GM10248 (cell line): ENCODE results near the gene MROH7.

Source experiments
- CTCF ChIA-PET: fragments of 300-600 bp; sonication (Branson Sonifier 250); formaldehyde crosslinking; extraction: SDS; loops from one replicate; lab custom pipeline; 2021; ENCODE audit warnings: antibody characterized with exemption; lab: Yijun Ruan, JAX
- POLR2A ChIA-PET: fragments of 350-650 bp; sonication (Branson Sonifier 250); formaldehyde crosslinking; extraction: SDS; loops from one replicate; lab custom pipeline; 2020; ENCODE audit warnings: antibody characterized with exemption; lab: Yijun Ruan, JAX
- DNase-seq: peaks from one replicate; pipeline ENCODE4 v3.0.0; 2012; ENCODE audit errors: extremely low spot score
- TF ChIP-seq, protein P1 (sequence below): IDR thresholded peaks from 2 replicates; pipeline ENCODE4 v1.5.1; 2012; ENCODE audit warnings: mild to moderate bottlenecking, low read depth; ENCODE audit errors: extremely low read depth, missing control alignments, control extremely low read depth

MROH7 gene

DNA sequence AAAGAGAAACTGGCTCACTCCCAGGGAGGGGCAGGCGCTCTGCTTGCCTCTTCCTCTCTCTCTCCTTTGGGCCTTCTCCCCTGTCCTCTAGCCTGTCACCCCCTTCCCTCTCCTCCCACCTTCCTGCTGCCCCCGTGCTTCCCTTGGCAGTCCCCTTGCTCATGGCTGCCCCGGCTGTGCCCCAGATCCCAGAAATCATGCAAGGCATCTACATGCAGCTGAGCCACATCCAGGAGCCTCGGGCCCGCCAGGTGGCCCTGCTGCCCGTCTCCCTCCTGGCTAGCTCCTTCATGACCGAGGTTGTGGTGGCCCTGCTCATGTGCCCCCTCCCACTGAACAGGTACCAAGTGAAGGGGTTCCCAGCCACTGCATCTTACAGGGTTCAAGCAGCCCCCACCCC lies 38.1 kb downstream of the MROH7 start:
- ChIA-PET CTCF (interaction anchor here (0.9 to 2.6 kb wide), 5 partner anchors 12 to 130 kb away, joined by 3 to 11 read pairs (median 6); partner anchors contain the start of gene TTC22), POLR2A (no interaction called here)
- TF ChIP-seq, protein P1, sequence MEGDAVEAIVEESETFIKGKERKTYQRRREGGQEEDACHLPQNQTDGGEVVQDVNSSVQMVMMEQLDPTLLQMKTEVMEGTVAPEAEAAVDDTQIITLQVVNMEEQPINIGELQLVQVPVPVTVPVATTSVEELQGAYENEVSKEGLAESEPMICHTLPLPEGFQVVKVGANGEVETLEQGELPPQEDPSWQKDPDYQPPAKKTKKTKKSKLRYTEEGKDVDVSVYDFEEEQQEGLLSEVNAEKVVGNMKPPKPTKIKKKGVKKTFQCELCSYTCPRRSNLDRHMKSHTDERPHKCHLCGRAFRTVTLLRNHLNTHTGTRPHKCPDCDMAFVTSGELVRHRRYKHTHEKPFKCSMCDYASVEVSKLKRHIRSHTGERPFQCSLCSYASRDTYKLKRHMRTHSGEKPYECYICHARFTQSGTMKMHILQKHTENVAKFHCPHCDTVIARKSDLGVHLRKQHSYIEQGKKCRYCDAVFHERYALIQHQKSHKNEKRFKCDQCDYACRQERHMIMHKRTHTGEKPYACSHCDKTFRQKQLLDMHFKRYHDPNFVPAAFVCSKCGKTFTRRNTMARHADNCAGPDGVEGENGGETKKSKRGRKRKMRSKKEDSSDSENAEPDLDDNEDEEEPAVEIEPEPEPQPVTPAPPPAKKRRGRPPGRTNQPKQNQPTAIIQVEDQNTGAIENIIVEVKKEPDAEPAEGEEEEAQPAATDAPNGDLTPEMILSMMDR, result no peak
- no peak for DNase-seq

DNA sequence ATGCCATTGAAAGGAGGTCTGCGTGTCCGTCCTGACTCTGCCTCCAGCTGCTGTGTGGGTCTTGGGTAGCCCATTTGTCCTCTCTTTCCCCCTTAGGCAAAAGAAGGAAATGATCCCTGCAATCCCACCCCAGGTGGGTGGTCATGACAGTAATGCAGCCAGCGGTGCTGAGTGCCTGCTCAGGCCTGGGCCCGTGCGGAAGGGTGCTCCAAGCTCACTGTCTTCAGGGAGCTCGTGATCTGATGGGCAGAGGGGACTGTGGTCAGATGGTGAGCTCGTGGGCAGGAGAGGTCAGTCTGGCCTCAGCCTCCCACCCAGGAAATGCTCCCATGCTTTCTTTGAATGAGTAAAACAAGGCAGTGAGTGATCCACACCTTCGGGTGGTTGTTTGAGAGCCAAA lies 38.8 kb downstream of the MROH7 start:
- TF ChIP-seq, protein P1, result no peak
- DNase-seq, result no peak
- ChIA-PET CTCF (interaction anchor here (1.4 to 2.6 kb wide), 3 partner anchors 8 to 120 kb away, joined by 5 to 11 read pairs (median 8); partner anchors contain the start of gene TTC22), POLR2A (no interaction called here)

GRCh38 chr1:54681358-54681757 lies 39.8 kb downstream of the MROH7 start:
- DNase-seq, result no peak
- CTCF ChIA-PET, result interaction anchor here (1.4 kb wide), 1 partner anchor 9 kb away, joined by 5 read pairs; no protein-coding TSS in a partner anchor
- POLR2A ChIA-PET, result no interaction called here
- TF ChIP-seq, protein P1, result no peak

DNA sequence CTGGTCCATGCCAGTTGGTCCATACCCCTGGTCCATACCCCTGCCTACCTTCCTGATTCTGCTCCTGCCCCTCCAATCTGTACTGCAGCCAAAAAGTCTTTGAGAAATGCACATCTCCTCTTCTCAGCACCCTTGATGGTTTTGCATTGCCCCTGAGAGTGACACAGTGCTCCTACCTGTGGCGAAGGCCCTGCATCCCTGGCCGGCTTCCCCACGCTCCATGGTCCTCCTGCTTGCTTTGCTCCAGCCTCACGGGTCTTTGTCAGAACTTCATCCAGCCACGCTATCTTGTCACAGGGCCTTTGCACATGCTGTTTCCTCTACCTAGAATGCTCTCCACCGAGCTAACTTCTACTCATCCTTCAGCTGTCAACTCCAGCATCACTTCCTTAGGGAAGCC lies 41.9 kb downstream of the MROH7 start:
- DNase-seq, result no peak
- ChIA-PET CTCF (no interaction called here), POLR2A (no interaction called here)
- TF ChIP-seq, protein P1, result no peak

DNA sequence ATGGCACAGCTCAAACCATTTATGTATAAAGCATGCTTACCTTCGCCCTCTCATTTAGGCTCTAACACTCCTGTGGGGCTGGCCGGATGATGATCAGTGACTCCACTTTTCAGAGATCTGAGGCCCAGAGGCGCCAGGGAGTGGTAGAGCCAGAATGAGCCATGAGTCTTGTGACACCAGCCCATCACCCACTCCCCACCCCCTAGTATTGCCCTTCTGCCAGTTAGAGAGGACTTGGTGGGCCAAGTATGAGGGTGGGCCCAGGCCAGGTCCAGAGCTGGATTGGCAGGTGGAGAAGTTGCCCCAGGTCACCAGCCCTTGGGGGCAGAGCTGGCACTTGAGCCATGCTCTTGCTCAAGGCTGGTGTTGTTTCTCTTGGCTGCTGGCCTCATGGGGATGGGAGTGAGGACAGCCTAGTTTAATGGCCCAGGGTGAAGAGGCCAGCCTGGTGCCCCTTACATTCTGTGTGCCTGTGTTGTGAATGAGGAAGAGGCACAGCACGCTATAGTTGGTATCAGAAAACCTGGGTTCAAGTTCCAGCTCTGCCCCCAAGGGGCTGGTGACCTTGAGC lies 43.8 kb downstream of the MROH7 start:
- CTCF ChIA-PET, result interaction anchor here (0.8 to 1.4 kb wide), 4 partner anchors 13 to 124 kb away, joined by 3 to 4 read pairs (median 3); partner anchors contain the start of gene TTC22
- TF ChIP-seq, protein P1, result no peak
- POLR2A ChIA-PET, result no interaction called here
- DNase-seq, result no peak

DNA sequence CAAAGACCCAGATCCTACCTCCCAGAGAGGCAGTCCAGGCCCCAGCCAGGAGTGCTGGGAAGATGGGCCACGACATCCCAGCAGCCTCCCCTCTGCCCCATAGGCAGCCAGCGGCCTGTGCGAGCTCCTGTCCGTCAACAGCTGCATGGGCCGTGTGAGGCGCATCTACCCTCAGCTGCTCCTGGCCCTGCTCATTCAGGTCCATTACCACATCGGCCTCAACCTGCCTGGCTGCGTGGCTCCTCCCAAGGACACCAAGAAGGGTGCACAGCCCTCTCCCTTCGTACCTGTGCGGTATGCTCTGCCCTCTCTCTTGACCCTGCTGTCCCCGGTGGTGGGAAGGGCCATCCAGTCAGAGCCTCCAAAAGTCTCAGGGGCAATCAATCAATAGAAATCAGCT lies 44.6 kb downstream of the MROH7 start:
- POLR2A ChIA-PET, result no interaction called here
- CTCF ChIA-PET, result interaction anchor here (0.8 to 1.4 kb wide), 4 partner anchors 13 to 124 kb away, joined by 3 to 4 read pairs (median 3); partner anchors contain the start of gene TTC22
- TF ChIP-seq, protein P1, result no peak
- DNase-seq, result no peak
